ENCODE measurements around the gene ADCY2. TPM values are rescaled to one million over a fixed set of nuclear protein-coding genes. Genes with fewer than 3 reads are reported as not detected.
A peak's percentile ranks its signal among the peaks of the same experiment; 100 is the strongest.

The ADCY2 gene
- total RNA-seq, 5 donors from 2014 or later (not counting 1 experiment from before 2014, with no cell fraction given): 0.23 to 0.32 TPM; not detected in 3

- peak overlapping the region; percentile 65 to 92 (median 72) for H3K4me3 Mint-ChIP-seq
- peaks cover 67 to 81% (median 69%) of the 10 kb centered on the region in 3 donors for H3K4me1 Mint-ChIP-seq
- peaks cover 22 to 29% of the 10 kb centered on the region in 2 experiments for H3K4me1 ChIP-seq (ENCODE audit: control insufficient read depth in 1 of 2, extremely low read depth in 1 of 2, insufficient read depth in 2 of 2, low read length in 2 of 2)
- peaks cover 0 to 26% of the 10 kb centered on the region in 2 donors for H3K36me3 ChIP-seq (ENCODE audit: control insufficient read depth in 2 of 2, extremely low read depth in 1 of 2, insufficient read depth in 1 of 2, low read length in 1 of 2)
- DNase-seq (no peak), ATAC-seq (replicated peaks in 1 of 4) (no peak)
- H3K27me3 ChIP-seq (replicated peaks in 1 of 2; ENCODE audit: control insufficient read depth in 2 of 2, extremely low read depth in 1 of 2, insufficient read depth in 2 of 2, low read length in 1 of 2): no peaks in the 10 kb centered on the region
- peak overlapping the region; percentile 63 for H3K27ac ChIP-seq (ENCODE audit: low read length)
- POLR2A ChIA-PET: no interaction called here
- CTCF ChIA-PET: interaction anchor here (0.5 to 2.2 kb wide), 6 partner anchors 14 to 1192 kb away, joined by 3 to 11 read pairs (median 3); partner anchors contain the start of gene CFAP90 (in 1 of the 2)
- peaks cover 35% of the 10 kb centered on the region for H3K36me3 Mint-ChIP-seq
- H3K27me3 Mint-ChIP-seq: no peaks in the 10 kb centered on the region
- peak overlapping the region in 1 of 2 donors; percentile 18 for H3K4me3 ChIP-seq (ENCODE audit: control insufficient read depth in 1 of 2, extremely low read depth in 1 of 2, low read length in 1 of 2)
- H3K27ac Mint-ChIP-seq: peak overlapping the region; percentile 90 to 94
- H3K9me3 ChIP-seq: no peaks in the 10 kb centered on the region
- WGBS (ENCODE audit: insufficient coverage): 37% methylated on average over 2 of the region's 4 CpGs
- H3K9me3 Mint-ChIP-seq: no peaks in the 10 kb centered on the region
Measured at GRCh38 chr5:7872517-7873130, 476.7 kb downstream of the ADCY2 start.

GRCh38 chr5:7873216-7873615 is 477.3 kb downstream of the ADCY2 start:
- H3K4me1 Mint-ChIP-seq: peaks cover 61 to 81% (median 69%) of the 10 kb centered on the region in 3 donors
- POLR2A ChIA-PET: no interaction called here
- Histone ChIP-seq H3K27me3 (replicated peaks in 1 of 2; ENCODE audit: control insufficient read depth in 2 of 2, extremely low read depth in 1 of 2, insufficient read depth in 2 of 2, low read length in 1 of 2) (no peaks in the 10 kb centered on the region), H3K36me3 (ENCODE audit: control insufficient read depth in 2 of 2, extremely low read depth in 1 of 2, insufficient read depth in 1 of 2, low read length in 1 of 2) (peaks cover 0 to 32% of the 10 kb centered on the region in 2 donors), H3K4me1 (ENCODE audit: control insufficient read depth in 1 of 2, extremely low read depth in 1 of 2, insufficient read depth in 2 of 2, low read length in 2 of 2) (peaks cover 16 to 25% of the 10 kb centered on the region in 2 experiments), H3K4me3 (ENCODE audit: control insufficient read depth in 1 of 2, extremely low read depth in 1 of 2, low read length in 1 of 2) (peak overlapping the region in 1 of 2 donors; percentile 18), H3K27ac (ENCODE audit: low read length) (peak overlapping the region; percentile 63), H3K9me3 (no peaks in the 10 kb centered on the region)
- WGBS (ENCODE audit: insufficient coverage): 17% methylated on average over 3 of the region's 9 CpGs
- peak overlapping the region; percentile 90 to 94 for H3K27ac Mint-ChIP-seq
- ATAC-seq (replicated peaks in 1 of 4): peak in 2 of 4 experiments; percentile 1 to 4
- H3K27me3 Mint-ChIP-seq: no peaks in the 10 kb centered on the region
- no peaks in the 10 kb centered on the region for H3K9me3 Mint-ChIP-seq
- H3K36me3 Mint-ChIP-seq: peaks cover 41% of the 10 kb centered on the region
- peak in 8 of 35 experiments; percentile 11 to 36 (median 20) for DNase-seq
- CTCF ChIA-PET: interaction anchor here in 1 of 2 donors (1.1 to 2.2 kb wide), 2 partner anchors 14 to 18 kb away, joined by 3 to 11 read pairs; no protein-coding TSS in a partner anchor
- peak overlapping the region; percentile 65 to 92 (median 72) for H3K4me3 Mint-ChIP-seq

- no peaks in the 10 kb centered on the region for H3K27me3 Mint-ChIP-seq
- ATAC-seq (replicated peaks in 1 of 4) (no peak), DNase-seq (no peak)
- peaks cover 67 to 85% (median 70%) of the 10 kb centered on the region in 3 donors for H3K4me1 Mint-ChIP-seq
- H3K9me3 Mint-ChIP-seq: no peaks in the 10 kb centered on the region
- ChIA-PET POLR2A (interaction anchor here in 1 of 2 donors (0.6 kb wide), 1 partner anchor 24 kb away, joined by 6 read pairs; the partner anchor contains the start of gene CFAP90), CTCF (interaction anchor here (0.6 to 1.5 kb wide), 4 partner anchors 12 to 14 kb away, joined by 3 to 5 read pairs (median 4); no protein-coding TSS in a partner anchor)
- Histone ChIP-seq H3K4me3 (ENCODE audit: control insufficient read depth in 1 of 2, extremely low read depth in 1 of 2, low read length in 1 of 2) (no peak overlapping the region), H3K36me3 (ENCODE audit: control insufficient read depth in 2 of 2, extremely low read depth in 1 of 2, insufficient read depth in 1 of 2, low read length in 1 of 2) (peaks cover 0 to 44% of the 10 kb centered on the region in 2 donors), H3K9me3 (no peaks in the 10 kb centered on the region), H3K27ac (ENCODE audit: low read length) (peak overlapping the region; percentile 4), H3K4me1 (ENCODE audit: control insufficient read depth in 1 of 2, extremely low read depth in 1 of 2, insufficient read depth in 2 of 2, low read length in 2 of 2) (peaks cover 15 to 21% of the 10 kb centered on the region in 2 experiments), H3K27me3 (replicated peaks in 1 of 2; ENCODE audit: control insufficient read depth in 2 of 2, extremely low read depth in 1 of 2, insufficient read depth in 2 of 2, low read length in 1 of 2) (no peaks in the 10 kb centered on the region)
- no peak overlapping the region for H3K4me3 Mint-ChIP-seq
- H3K27ac Mint-ChIP-seq: peak overlapping the region in 1 of 2 donors; percentile 94
- H3K36me3 Mint-ChIP-seq: peaks cover 48% of the 10 kb centered on the region
- no CpG with 5 or more reads among the region's 2 CpGs for WGBS (ENCODE audit: insufficient coverage)
Measured at GRCh38 chr5:7874639-7875038, 478.7 kb downstream of the ADCY2 start.

GRCh38 chr5:7875151-7875550 is 479.2 kb downstream of the ADCY2 start:
- ATAC-seq (replicated peaks in 1 of 4) (no peak), DNase-seq (no peak)
- H3K27ac ChIP-seq (ENCODE audit: low read length): no peak overlapping the region
- WGBS (ENCODE audit: insufficient coverage): 100% methylated on average over 1 of the region's 4 CpGs
- H3K4me1 ChIP-seq (ENCODE audit: control insufficient read depth in 1 of 2, extremely low read depth in 1 of 2, insufficient read depth in 2 of 2, low read length in 2 of 2): peaks cover 10 to 21% of the 10 kb centered on the region in 2 experiments
- no peak overlapping the region for H3K4me3 ChIP-seq (ENCODE audit: control insufficient read depth in 1 of 2, extremely low read depth in 1 of 2, low read length in 1 of 2)
- Mint-ChIP-seq H3K27me3 (no peaks in the 10 kb centered on the region), H3K36me3 (peaks cover 53% of the 10 kb centered on the region), H3K4me1 (peaks cover 62 to 80% (median 67%) of the 10 kb centered on the region in 3 donors), H3K27ac (no peak overlapping the region), H3K9me3 (no peaks in the 10 kb centered on the region), H3K4me3 (no peak overlapping the region)
- ChIA-PET CTCF (interaction anchor here (0.6 to 1.5 kb wide), 5 partner anchors 9 to 557 kb away, joined by 3 to 4 read pairs (median 3); no protein-coding TSS in a partner anchor), POLR2A (no interaction called here)
- H3K36me3 ChIP-seq (ENCODE audit: control insufficient read depth in 2 of 2, extremely low read depth in 1 of 2, insufficient read depth in 1 of 2, low read length in 1 of 2): peaks cover 0 to 49% of the 10 kb centered on the region in 2 donors
- H3K27me3 ChIP-seq (replicated peaks in 1 of 2; ENCODE audit: control insufficient read depth in 2 of 2, extremely low read depth in 1 of 2, insufficient read depth in 2 of 2, low read length in 1 of 2): no peaks in the 10 kb centered on the region
- H3K9me3 ChIP-seq: no peaks in the 10 kb centered on the region

GRCh38 chr5:7876867-7877266 is 480.9 kb downstream of the ADCY2 start:
- WGBS (ENCODE audit: insufficient coverage): no CpG with 5 or more reads among the region's 3 CpGs
- peaks cover 60 to 75% (median 65%) of the 10 kb centered on the region in 3 donors for H3K4me1 Mint-ChIP-seq
- H3K27me3 Mint-ChIP-seq: no peaks in the 10 kb centered on the region
- Histone ChIP-seq H3K4me3 (ENCODE audit: control insufficient read depth in 1 of 2, extremely low read depth in 1 of 2, low read length in 1 of 2) (no peak overlapping the region), H3K4me1 (ENCODE audit: control insufficient read depth in 1 of 2, extremely low read depth in 1 of 2, insufficient read depth in 2 of 2, low read length in 2 of 2) (peaks cover 2 to 10% of the 10 kb centered on the region in 2 experiments), H3K27me3 (replicated peaks in 1 of 2; ENCODE audit: control insufficient read depth in 2 of 2, extremely low read depth in 1 of 2, insufficient read depth in 2 of 2, low read length in 1 of 2) (no peaks in the 10 kb centered on the region), H3K27ac (ENCODE audit: low read length) (no peak overlapping the region), H3K36me3 (ENCODE audit: control insufficient read depth in 2 of 2, extremely low read depth in 1 of 2, insufficient read depth in 1 of 2, low read length in 1 of 2) (peaks cover 0 to 65% of the 10 kb centered on the region in 2 donors), H3K9me3 (no peaks in the 10 kb centered on the region)
- no peaks in the 10 kb centered on the region for H3K9me3 Mint-ChIP-seq
- CTCF ChIA-PET: interaction anchor here in 1 of 2 donors (1.7 kb wide), 1 partner anchor 10 kb away, joined by 13 read pairs; no protein-coding TSS in a partner anchor
- no peak for DNase-seq
- peak overlapping the region in 1 of 2 donors; percentile 25 for H3K27ac Mint-ChIP-seq
- no peak for ATAC-seq (replicated peaks in 1 of 4)
- POLR2A ChIA-PET: no interaction called here
- H3K36me3 Mint-ChIP-seq: peaks cover 68% of the 10 kb centered on the region
- H3K4me3 Mint-ChIP-seq: no peak overlapping the region

- Histone ChIP-seq H3K9me3 (no peaks in the 10 kb centered on the region), H3K27ac (ENCODE audit: low read length) (no peak overlapping the region), H3K27me3 (replicated peaks in 1 of 2; ENCODE audit: control insufficient read depth in 2 of 2, extremely low read depth in 1 of 2, insufficient read depth in 2 of 2, low read length in 1 of 2) (no peaks in the 10 kb centered on the region), H3K36me3 (ENCODE audit: control insufficient read depth in 2 of 2, extremely low read depth in 1 of 2, insufficient read depth in 1 of 2, low read length in 1 of 2) (peaks cover 1 to 74% of the 10 kb centered on the region in 2 donors), H3K4me1 (ENCODE audit: control insufficient read depth in 1 of 2, extremely low read depth in 1 of 2, insufficient read depth in 2 of 2, low read length in 2 of 2) (peaks cover 2 to 8% of the 10 kb centered on the region in 2 experiments), H3K4me3 (ENCODE audit: control insufficient read depth in 1 of 2, extremely low read depth in 1 of 2, low read length in 1 of 2) (no peak overlapping the region)
- Mint-ChIP-seq H3K4me3 (no peak overlapping the region), H3K27me3 (no peaks in the 10 kb centered on the region), H3K36me3 (peaks cover 72% of the 10 kb centered on the region), H3K4me1 (peaks cover 53 to 68% (median 59%) of the 10 kb centered on the region in 3 donors), H3K9me3 (no peaks in the 10 kb centered on the region), H3K27ac (peak overlapping the region in 1 of 2 donors; percentile 45)
- POLR2A ChIA-PET: no interaction called here
- DNase-seq (no peak), ATAC-seq (replicated peaks in 1 of 4) (no peak)
- CTCF ChIA-PET: interaction anchor here in 1 of 2 donors (0.5 kb wide), 1 partner anchor 10 kb away, joined by 4 read pairs; no protein-coding TSS in a partner anchor
- WGBS (ENCODE audit: insufficient coverage): 66% methylated on average over 7 of the region's 9 CpGs
Measured at GRCh38 chr5:7877851-7878250, 481.9 kb downstream of the ADCY2 start.

All from T-cell (primary cell).